ENCODE data around the gene PCDHGA9. TPM values are rescaled to one million over a fixed set of nuclear protein-coding genes. Genes with fewer than 3 reads are reported as not detected.

The PCDHGA9 gene
- total and polyA plus RNA-seq, 2 of the 8 experiments (the other 6 are each of a cell fraction or from before 2014, with no cell fraction given): 0.79 to 1.1 TPM

DNA sequence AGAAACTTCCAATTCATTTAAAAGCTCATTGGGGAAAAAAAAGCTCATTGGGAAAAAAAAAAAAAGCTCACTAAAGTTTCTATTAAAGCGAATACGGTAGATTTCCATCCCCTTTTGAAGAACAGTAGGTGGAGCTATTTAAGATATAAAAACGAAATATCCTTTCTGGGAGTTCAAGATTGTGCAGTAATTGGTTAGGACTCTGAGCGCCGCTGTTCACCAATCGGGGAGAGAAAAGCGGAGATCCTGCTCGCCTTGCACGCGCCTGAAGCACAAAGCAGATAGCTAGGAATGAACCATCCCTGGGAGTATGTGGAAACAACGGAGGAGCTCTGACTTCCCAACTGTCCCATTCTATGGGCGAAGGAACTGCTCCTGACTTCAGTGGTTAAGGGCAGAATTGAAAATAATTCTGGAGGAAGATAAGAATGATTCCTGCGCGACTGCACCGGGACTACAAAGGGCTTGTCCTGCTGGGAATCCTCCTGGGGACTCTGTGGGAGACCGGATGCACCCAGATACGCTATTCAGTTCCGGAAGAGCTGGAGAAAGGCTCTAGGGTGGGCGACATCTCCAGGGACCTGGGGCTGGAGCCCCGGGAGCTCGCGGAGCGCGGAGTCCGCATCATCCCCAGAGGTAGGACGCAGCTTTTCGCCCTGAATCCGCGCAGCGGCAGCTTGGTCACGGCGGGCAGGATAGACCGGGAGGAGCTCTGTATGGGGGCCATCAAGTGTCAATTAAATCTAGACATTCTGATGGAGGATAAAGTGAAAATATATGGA, 27.9 kb downstream of the PCDHGA9 start, which contains the start of gene PCDHGA12:
TSS of gene PCDHGA12 (plus strand) at position 176 of the 782 bp plus-strand sequence. CDS start at position 429, 253 bp downstream.
- Histone ChIP-seq H2AK5ac (ENCODE audit: low read depth, low read length) (no peak within 1 kb of the TSS), H3K4me3 (ENCODE audit: extremely low read depth in 1 of 4, insufficient read depth in 2 of 4, low read depth in 3 of 4, low read length in 4 of 4) (no peak within 1 kb of the TSS), H3K14ac (ENCODE audit: insufficient read length) (no peak within 1 kb of the TSS), H3K27me3 (replicated peaks in 1 of 4; ENCODE audit: control insufficient read depth in 3 of 4, extremely low read depth in 1 of 4, insufficient read depth in 3 of 4, low read length in 3 of 4) (no peaks in the 10 kb centered on the region), H3K27ac (ENCODE audit: low read depth, low read length) (no peak within 1 kb of the TSS), H3K4me2 (ENCODE audit: insufficient read depth in 1 of 2, low read depth in 2 of 2, low read length in 2 of 2) (no peak within 1 kb of the TSS), H2BK120ac (replicated peaks; ENCODE audit: low read depth, low read length) (no peak within 1 kb of the TSS), H3K79me2 (ENCODE audit: control insufficient read depth in 1 of 2, insufficient read depth in 2 of 2, low read length in 2 of 2) (no peaks in the 10 kb centered on the region), H2BK15ac (ENCODE audit: low read length) (no peak within 1 kb of the TSS), H2AFZ (ENCODE audit: low read length) (no peak within 1 kb of the TSS), H4K5ac (ENCODE audit: insufficient read length, low read depth, low read length) (no peak within 1 kb of the TSS), H3K9me3 (ENCODE audit: insufficient read depth in 2 of 2, low read depth in 1 of 2, low read length in 1 of 2) (peaks cover 37 to 50% of the 10 kb centered on the region in 2 experiments), H3K9ac (replicated peaks in 1 of 4; ENCODE audit: extremely low read depth in 1 of 4, low read depth in 3 of 4, low read length in 3 of 4) (no peak within 1 kb of the TSS), H3K79me1 (ENCODE audit: low read depth, low read length) (peaks cover 2% of the 10 kb centered on the region; the same call in 1 of the 2 replicates), H3K23me2 (ENCODE audit: low read depth, low read length) (no peaks in the 10 kb centered on the region), H2BK5ac (ENCODE audit: low read depth, low read length) (no peak within 1 kb of the TSS), H4K20me1 (replicated peaks in 1 of 2; ENCODE audit: control insufficient read depth in 1 of 2, insufficient read depth in 2 of 2, low read length in 2 of 2) (no peaks in the 10 kb centered on the region), H4K91ac (replicated peaks; ENCODE audit: insufficient read length, low read length) (no peak within 1 kb of the TSS), H3K36me3 (ENCODE audit: control insufficient read depth in 2 of 4, insufficient read depth in 4 of 4, low read length in 3 of 4) (peaks cover 0 to 17% (median under 1%) of the 10 kb centered on the region in 4 experiments; a peak in 3 of 8 replicates), H3K23ac (ENCODE audit: insufficient read length) (no peak within 1 kb of the TSS), H4K8ac (ENCODE audit: extremely low read depth, insufficient read depth, low read length) (no peak within 1 kb of the TSS), H3K4me1 (replicated peaks in 1 of 4; ENCODE audit: control insufficient read depth in 3 of 4, insufficient read depth in 4 of 4, low read length in 3 of 4) (no peaks in the 10 kb centered on the region), H2BK12ac (ENCODE audit: low read depth, low read length) (no peak within 1 kb of the TSS), H3K56ac (replicated peaks; ENCODE audit: insufficient read length, low read depth, low read length) (no peak within 1 kb of the TSS), H3K18ac (ENCODE audit: extremely low read depth, low read length) (no peak within 1 kb of the TSS), H3K4ac (replicated peaks; ENCODE audit: insufficient read length, low read depth, low read length) (no peak within 1 kb of the TSS), H2BK20ac (ENCODE audit: low read length) (no peak within 1 kb of the TSS)
- 95% methylated on average over 32 of the region's 33 CpGs; no CpG with 5 or more reads in 1 of the 2 experiments for WGBS, 2 experiments (ENCODE audit: extremely low coverage in 1 of 2, insufficient coverage in 1 of 2, insufficient read length in 1 of 2, insufficient replicate concordance in 2 of 2, low coverage in 1 of 2, low lambda C conversion rate in 2 of 2, missing lambda C conversion rate in 1 of 2)
- no peak for DNase-seq (ENCODE audit: low read depth in 1 of 2, low spot score in 2 of 2)
- ChIA-PET POLR2A (ENCODE audit: partially characterized antibody) (interaction anchor here (1.4 kb wide), 1 partner anchor 83 kb away, joined by 4 read pairs; no protein-coding TSS in a partner anchor), CTCF (ENCODE audit: partially characterized antibody) (interaction anchor here (0.8 to 7.0 kb wide), 28 partner anchors 9 to 228 kb away, joined by 3 to 67 read pairs (median 6); partner anchors contain the start of genes PCDHB12, PCDHB14, PCDHB15 and PCDHGA10)
- FAIRE-seq: no peak
- TF ChIP-seq RAD21 (IDR thresholded peaks at IDR 0.05 in 1 of 2, conservative IDR thresholded peaks at IDR 0.05 in 1 of 2; ENCODE audit: low read depth in 2 of 2, low read length in 2 of 2) (peak; percentile 18 to 36; a peak in 3 of 4 replicates), JUND (IDR thresholded peaks at IDR 0.05; ENCODE audit: low read length) (no peak), GTF2F1 (IDR thresholded peaks at IDR 0.05; ENCODE audit: borderline replicate concordance, low read depth, low read length) (no peak), CBX5 (IDR thresholded peaks at IDR 0.05; ENCODE audit: low read depth, low read length) (no peak), NANOG (IDR thresholded peaks at IDR 0.05; ENCODE audit: insufficient read depth, low read depth, low read length, poor library complexity, severe bottlenecking) (no peak), BACH1 (IDR thresholded peaks at IDR 0.05; ENCODE audit: low read length) (no peak)
- TF ChIP-seq, protein P1, sequence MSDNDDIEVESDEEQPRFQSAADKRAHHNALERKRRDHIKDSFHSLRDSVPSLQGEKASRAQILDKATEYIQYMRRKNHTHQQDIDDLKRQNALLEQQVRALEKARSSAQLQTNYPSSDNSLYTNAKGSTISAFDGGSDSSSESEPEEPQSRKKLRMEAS (IDR thresholded peaks at IDR 0.05): no peak
- TF ChIP-seq, protein P2, sequence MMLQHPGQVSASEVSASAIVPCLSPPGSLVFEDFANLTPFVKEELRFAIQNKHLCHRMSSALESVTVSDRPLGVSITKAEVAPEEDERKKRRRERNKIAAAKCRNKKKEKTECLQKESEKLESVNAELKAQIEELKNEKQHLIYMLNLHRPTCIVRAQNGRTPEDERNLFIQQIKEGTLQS (IDR thresholded peaks at IDR 0.05; ENCODE audit: insufficient read depth, low read depth, low read length): no peak

All from H1 (cell line).